Stromal cell of bone marrow (primary cell): ENCODE data around the gene MAN2B1.
"Not testable (repeated sequence)": the region's sequence is repeated elsewhere in the genome, so short reads cannot be mapped to it uniquely, and the experiment has no call there.

Source experiments
- DNase-seq: peaks from one replicate; pipeline ENCODE4 v3.0.0-alpha.2; 2012; ENCODE audit warnings: low read depth

The MAN2B1 gene

DNA sequence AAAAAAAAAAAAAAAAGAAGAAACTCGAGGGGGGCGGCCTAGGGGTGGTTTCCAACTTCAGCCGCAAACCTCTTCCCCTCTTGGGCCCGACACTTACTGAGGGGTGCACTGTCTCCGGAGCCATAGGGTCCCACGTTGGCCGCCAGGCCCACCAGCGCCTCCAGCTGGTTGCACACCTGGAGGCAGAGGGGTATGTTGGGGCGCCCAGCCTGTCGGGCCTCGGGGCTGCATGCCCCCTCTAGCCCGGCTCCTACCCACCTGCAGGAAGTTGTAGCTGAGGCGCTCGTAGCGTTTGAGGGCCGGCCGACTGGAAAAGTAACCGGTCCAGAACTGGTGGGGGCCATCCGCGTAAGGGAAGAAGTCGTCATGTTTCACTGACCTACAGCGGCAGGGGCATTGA, 8.6 kb downstream of the MAN2B1 start:
- no peak for DNase-seq

DNA sequence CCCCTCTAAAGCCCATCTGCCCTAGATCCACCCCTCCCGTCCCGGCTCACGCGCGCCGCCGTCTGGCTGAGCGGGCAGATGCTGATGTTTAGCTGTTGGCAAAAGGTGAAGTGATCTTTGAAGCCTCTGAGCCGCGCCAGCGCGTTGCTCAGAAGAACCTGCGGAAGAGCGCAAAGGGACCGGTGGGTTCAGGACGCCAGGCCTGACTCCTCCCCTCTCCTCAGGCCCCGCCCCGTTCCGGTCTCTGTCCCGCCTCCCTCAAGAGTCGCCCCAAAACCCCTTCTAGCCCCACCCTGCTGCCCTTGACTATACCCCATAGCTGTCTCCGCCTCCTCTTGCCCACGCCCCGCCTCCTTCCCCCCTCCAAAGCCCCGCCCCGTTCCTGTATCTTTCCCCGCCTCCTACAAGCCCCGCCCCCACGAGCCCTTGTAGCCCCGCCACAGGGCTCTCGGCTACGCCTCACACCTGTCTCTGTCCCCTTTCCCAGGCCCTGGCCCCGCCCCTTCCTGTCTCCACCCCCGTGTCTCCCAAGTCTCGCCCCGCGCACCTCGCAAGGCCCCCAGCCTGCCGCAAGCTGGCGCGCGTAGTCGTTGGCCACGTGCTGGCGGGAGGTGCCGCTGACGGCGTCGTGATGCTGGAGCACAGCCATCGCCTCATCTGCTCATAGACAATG, 9.5 kb downstream of the MAN2B1 start:
- DNase-seq = no peak

DNA sequence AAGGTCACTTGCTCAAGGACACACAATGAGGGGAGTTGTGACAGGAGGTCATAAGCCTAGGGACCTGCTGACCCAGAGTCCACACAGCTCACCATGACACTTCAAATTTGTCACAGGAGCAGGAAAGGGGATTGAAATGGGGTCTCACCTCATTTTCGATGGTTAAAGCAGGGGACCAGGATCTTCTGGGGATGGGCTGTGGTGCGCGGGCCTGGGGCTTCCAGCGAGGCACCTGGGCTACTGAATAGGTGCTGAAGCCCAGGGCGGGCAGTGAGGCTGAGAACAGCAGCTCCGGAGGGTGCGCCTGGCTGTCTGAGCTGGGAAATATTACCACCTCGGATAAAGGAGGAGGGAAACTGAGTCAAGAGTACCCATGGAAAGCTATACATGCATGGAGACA, 11.0 kb downstream of the MAN2B1 start:
- DNase-seq = no peak

DNA sequence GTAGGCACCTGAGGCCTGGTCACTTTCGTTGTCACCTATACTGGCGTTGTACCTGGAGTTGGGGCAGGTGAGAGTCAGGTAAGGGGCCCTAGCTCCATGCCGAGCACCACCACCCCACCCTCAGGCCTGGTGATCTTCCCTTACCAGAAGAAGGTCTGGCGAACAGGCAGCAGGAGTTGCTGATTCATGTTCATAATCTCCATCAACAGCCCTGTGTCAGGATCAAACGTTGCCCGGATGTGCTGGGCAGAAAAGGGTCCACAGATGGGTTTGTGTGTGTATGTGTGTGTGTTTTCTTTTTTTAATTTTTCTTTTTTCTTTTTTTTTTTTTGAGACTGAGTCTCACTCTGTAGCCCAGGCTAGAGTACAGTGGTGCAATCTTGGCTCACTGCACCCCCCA, 14.3 kb downstream of the MAN2B1 start:
- DNase-seq = no peak

DNA sequence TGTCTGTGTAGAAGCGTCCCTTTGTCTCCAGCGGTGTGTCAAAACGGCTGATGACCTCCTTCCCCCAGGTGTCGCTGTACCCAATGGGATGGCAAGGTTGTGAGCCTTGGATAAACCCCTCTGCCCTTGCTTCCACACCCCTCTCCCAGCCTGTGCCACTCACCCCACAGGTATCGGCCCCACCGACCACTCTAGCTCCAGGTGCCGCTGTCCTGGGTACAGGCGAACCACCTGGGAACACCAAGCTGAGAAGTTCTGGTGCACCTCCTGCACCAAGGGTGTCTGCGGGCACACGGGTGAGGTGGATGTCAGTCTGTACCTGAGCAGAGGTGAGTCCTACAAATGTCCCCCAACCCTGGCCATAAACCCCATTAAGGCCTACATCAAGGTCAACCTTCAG, 16.6 kb downstream of the MAN2B1 start:
- DNase-seq = no peak

DNA sequence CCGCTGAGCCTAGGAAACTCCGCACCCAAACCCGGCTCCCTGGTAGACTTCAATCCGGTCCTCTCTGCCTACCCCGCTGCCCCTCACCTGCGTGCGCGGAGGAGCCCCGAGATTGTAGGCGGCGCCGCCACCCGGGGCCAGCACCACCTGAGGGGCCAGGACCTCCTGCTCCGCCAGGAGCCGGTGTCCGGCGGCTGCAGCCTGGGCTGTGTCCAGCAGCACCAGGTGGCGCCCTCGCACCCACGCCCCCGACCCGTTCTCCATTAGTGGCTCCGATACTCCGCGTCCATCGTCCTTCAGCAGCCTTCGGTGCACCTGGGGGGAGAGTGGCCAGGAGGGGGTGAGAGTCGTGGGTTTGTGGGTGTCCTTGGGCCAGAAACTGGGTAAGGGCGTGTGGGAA, 18.5 kb downstream of the MAN2B1 start:
- DNase-seq = no peak

DNA sequence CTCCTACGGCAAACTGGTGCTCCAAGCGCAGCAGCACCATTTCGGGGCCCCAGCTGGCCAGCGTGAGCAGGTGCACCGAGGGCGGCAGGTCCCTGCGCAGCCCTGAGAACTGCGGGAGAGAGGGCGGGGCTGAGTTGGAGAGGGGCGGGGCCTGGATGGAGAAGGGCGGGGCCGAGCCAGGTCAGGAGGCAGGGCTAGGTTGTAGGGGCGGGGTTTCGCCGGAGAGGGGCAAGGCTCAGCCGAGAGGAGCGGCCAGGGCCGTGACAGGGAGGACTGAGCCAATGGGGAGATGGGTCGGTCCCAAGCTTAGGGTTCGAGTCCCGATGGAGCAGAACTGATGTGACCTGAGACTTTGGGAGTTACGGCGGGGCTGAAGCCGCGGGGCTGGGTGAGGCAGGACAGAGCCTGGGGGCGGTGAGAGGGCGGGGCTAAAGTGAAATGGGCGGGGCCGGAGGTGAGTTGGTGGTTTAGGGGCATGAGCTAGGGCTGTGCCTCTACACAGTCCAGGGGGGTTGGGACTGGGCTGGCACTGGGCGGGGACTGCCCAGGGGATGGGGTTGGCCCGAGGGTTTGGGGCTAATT, 19.0 kb downstream of the MAN2B1 start:
- no peak for DNase-seq

DNA sequence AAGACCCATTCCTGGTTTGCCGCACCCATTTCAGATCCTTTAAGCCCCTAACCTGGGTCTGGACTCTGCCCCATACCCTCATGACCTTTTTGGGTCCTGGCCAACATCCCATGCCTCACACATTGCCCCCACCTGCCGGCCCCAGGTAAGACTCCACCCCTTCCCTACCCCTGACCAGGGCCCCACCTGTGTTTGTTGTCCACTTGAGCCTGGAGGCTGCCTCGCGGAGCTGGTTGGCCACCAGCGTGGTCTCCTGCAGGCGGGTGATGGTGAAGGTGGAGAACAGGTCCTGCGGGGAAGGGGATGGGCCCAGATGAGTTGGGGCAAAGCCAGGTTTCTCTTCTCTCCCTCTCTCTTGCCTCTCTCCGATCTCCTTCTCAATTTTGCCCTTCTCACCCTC, 19.5 kb downstream of the MAN2B1 start:
- no peak for DNase-seq

DNA sequence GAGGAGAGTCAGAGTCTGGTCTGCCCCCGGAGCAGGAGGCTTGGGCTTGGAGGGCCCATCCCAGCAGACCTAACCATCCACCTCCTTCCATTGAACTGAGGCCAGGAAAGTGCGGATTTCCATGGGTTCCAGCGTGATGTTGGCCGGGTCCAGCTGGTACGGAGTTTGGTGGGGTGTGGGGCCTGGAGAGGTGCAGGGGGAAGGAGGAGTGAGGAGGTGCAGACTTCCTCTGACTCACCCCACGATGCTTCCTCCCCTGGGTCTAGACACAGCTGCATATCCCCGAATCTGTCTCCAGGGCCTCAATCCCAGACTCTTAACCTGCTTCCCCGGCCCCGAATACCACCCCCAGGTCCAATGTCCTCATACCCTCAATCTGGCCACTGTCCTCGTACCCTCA, 20.0 kb downstream of the MAN2B1 start:
- DNase-seq = no peak

DNA sequence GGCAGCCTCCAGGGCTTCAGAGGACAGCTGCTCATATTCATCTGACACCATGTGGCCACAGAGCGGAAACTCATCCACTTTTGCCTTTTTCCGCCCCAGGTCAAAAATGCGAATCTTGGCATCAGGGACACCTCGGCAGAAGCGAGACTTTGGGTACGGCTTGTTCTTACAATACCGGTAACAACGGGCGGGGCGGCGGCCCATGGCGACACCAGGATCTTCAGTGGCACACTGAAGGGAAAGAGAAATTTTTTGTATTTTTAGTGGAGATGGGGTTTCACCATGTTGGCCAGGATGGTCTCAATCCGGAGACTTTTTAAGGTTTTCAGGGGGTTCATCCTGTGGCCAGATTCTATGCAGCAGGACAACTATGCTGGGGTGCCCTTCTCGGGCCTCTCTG, 22.8 kb downstream of the MAN2B1 start:
- DNase-seq = not testable (repeated sequence)

DNA sequence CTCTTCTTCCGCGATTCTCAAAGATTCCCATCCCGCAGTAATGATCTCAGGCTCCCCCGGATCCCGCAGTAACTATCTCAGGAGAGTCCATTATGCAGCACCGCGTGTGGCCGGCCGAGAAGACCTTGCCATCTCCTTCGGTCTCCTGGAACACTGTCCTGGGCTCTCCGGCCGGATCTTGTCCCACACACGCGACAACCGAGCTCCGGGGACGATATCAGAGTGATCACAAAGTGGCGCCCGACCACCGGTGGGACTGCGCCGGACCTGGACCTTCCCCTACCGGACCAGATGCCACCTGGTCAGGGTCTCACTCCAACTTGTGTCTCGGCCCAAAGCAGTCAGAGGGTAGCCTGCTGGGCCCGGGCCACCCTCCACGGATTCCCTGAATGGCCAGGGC, 24.0 kb downstream of the MAN2B1 start:
- no peak for DNase-seq

DNA sequence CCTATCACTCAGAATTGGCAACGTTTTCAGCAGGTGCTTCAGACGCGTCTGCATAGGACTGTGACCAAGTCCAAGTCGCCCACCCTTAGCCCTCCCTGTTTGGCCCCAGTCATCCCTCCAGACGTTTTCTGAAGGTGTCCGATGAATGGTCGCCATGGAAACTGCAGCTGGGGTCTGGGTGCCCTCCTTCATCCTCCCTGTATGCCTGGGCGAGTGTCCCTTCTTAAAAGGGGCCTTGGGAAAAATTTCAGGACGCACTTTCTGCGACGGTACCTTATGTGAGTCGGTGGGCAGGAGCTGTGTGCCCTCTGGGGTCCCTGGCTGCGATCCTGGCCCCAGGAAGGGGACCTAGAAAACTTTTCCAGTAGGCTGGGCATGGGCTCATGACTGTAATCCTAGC, 25.1 kb downstream of the MAN2B1 start:
- no peak for DNase-seq

DNA sequence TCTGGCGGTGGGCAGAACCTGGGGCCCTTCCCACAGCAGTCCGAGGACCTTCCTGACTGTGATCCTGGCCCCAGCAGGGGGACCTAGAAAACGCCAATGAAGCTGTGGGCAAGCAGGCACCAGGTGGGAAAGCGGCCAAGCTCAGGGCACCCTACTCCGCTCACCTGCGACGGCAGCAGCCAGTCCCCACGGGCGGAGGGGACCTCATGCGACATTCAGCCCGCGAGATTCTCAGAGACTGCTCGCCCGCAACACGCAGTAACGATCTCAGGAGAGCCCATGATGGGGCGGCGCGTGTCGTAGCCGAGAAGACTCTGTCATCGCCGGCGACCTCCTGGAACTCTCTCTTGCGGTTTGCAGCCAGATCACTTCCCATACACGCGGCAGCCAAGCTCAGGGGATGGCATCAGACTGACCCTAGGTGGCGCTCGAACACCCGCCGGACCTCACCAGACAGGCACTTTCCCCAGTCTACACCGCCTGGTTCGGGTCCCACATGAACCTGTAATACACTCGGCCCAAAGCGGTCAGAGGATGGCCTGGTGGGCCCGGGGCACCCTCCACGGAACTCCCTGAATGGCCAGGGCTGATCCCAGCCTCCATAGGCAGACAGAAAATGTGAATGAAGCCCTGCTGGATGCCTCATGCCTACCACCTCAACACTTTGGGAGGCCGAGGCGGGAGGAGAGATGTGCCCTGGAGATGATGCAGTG, 26.5 kb downstream of the MAN2B1 start:
- peak; percentile 51 for DNase-seq

DNA sequence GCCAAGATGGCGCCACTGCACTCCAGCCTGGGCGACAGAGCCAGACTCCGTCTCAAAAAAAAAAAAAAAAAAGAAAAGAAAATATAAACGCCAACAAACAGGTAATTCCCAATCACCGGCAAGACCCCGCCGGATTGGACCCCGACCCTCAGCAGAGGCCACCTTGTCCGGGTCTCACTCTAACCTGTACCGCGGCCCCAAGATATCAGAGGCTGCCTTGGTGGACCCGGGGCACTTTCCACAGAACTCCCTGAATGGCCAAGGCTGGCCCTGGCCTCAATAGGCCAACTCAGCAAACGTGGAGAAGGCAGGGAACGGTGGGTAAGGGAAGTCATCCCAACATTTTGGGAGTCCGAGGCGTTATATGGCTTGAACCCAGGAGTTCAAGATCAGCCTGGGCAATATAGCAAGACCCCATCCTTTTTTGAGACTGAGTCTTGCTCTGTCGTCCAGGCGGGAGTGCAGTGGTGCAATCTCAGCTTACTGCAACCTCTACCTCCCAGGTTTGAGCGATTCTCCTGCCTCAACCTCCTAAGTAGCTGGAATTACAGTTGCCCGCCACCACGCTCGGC, 27.8 kb downstream of the MAN2B1 start:
- DNase-seq = no peak

DNA sequence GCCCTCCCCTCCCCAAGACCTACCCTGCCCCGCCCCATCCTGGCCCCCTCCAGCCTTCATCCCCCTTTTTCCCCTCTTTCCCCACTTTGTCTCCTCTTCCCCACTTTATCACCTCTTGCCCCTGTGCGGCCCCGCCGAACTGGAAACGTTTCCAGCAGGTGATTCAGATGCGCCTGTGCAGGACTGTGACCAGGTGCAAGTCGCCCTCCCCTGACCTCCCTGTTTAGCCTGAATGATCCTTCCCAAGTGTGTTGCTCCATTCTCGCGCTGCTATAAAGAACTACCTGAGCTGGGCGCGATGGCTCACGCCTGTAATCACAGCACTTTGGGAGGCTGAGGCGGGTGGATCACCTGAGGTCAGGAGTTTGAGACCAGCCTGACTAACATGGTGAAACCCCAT, 29.9 kb downstream of the MAN2B1 start:
- DNase-seq = no peak

DNA sequence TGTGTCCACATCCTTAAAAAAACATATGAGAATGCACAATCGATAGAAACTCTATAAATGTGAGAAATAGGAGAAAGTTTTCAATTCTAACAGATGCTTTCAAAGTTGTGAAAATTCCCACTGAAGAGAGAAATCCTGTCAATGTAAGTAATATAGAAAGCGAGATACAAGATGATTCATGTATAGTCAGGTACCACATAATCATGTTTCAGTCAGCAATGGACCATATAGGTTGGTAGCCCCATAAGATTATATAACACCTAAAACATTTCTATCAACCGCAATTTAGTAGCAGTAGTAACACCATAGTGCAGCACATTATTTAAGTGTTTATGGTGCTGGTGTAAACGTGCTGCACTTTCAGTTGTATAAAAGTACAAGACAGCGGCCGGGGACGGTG, 37.3 kb downstream of the MAN2B1 start:
- DNase-seq = no peak

DNA sequence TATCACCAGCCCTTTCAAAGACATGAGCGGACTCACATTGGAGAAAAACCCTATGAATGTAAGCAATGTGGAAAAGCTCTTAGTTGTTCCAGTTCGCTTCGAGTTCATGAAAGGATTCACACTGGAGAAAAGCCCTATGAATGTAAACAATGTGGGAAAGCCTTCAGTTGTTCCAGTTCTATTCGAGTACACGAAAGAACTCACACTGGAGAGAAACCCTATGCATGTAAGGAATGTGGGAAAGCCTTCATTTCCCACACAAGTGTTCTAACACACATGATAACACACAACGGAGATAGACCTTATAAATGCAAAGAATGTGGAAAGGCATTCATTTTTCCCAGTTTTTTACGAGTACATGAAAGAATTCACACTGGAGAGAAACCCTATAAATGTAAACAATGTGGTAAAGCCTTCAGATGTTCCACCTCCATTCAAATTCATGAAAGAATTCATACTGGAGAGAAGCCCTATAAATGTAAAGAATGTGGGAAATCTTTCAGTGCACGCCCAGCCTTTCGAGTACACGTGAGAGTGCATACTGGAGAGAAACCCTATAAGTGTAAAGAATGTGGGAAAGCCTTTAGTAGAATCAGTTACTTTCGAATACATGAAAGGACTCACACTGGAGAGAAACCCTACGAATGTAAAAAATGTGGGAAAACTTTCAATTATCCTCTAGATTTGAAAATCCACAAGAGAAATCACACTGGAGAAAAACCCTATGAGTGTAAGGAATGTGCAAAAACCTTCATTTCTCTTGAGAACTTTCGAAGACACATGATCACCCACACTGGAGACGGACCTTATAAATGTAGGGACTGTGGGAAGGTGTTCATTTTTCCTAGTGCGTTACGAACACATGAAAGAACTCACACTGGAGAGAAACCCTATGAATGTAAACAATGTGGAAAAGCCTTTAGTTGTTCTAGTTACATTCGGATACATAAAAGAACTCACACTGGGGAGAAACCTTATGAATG, 38.2 kb downstream of the MAN2B1 start:
- no peak for DNase-seq

DNA sequence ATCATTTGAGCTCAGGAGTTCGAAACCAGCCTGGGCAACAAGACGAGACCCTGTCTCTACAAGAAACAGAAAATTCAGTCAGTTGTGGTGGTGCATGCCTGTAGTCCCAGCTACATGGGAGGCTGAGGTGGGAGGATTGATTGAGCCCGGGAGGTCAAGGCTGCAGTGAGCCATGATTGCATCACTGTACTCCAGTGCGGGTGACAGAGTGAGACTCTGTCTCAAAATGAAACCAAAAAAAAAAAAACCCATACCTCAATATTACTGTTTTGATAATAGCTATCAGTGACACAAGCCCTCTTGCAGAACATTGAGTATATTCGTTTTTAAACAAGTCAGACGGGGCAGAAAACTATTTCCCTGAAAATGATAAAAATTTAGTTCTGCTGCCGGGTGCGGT, 39.6 kb downstream of the MAN2B1 start:
- DNase-seq = no peak

DNA sequence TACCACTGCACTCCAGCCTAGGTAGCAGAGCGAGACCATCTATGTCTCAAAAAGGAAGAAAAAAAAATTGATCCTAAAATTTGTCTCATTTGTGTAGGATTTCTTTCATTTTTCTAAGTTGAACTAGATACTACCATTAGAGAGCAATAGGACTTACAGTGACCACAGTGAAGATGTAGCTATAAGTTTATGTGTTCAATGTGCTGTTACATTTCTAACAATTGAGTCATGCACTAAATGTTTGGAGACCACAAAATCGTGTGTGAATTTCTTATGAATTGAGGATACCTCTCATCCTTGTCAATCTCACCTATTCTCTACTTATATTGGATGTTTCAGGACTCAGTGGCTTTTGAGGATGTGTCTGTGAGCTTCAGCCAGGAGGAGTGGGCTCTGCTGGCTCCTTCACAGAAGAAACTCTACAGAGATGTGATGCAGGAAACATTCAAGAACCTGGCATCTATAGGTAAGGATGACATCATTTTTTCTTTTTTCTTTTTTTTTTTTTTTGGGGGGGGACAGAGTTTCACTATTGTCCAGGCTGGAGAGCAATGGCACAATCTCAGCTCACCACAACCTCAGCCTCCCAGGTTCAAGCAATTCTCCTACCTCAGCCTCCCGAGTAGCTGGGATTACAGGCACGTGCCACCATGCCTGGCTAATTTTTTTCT, 43.0 kb downstream of the MAN2B1 start:
- no peak for DNase-seq

DNA sequence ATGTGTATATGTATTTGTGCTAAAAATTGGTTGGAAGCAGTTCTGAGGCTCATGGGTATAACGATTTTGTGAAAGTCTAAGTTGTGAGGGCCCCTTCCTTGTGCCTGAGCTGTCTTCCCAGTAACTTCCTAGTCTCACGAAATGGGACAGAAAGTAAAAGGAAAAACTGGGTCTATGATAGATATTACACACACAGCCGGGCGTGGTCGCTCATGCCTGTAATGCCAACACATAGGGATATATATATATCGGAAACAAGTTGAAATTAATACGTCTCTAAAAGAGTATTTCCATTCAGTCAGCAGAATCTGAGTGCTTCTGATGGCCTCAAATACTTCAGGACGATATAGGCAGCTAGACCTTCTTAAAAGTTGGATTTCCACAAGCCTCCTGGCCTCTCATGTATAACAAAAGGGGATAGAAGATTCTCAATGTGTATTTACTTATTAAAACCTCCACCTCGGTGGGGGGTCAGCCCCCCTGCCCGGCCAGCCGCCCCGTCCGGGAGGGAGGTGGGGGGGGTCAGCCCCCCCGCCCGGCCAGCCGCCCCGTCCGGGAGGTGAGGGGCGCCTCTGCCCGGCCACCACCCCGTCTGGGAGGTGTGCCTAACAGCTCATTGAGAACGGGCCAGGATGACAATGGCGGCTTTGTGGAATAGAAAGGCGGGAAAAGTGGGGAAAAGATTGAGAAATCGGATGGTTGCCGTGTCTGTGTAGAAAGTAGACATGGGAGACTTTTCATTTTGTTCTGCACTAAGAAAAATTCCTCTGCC, 45.1 kb downstream of the MAN2B1 start:
- DNase-seq = not testable (repeated sequence)

DNA sequence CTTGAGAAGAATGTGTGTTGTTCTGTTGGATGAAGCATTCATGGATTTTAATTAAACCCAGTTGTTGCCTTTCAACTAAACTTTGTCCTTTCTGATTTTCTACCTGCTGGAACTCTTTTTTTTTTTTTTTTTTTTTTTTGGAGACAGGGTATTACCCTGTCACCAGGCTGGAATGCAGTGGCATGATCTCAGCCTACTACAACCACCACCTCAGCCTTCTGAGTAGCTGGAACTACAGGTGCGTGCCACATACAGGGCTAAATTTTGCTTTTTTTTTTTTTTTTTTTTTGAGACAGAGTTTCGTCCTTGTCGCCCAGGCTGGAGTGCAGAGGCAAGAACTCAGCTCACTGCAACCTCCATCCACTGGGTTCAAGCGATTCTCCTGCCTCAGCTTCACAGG, 48.9 kb downstream of the MAN2B1 start:
- DNase-seq = no peak
